SJSA1 (cell line): ENCODE results near the gene PNPO. TPM values are rescaled to one million over a fixed set of nuclear protein-coding genes. Genes with fewer than 3 reads are reported as not detected.

Experiments used
- DNase-seq, 2 experiments: peaks; one replicate each; pipeline ENCODE4 v3.0.0-alpha.2; 2015 to 2020; ENCODE audit warnings: low spot score in 2 of 2, low read depth in 1 of 2
- H3K27ac ChIP-seq: fragments of 250-450 bp; sonication (Bioruptor Pico); 2 replicates; pipeline ENCODE4 v1.5.1; 2020; ENCODE audit warnings: mild to moderate bottlenecking, moderate library complexity
- H3K27me3 ChIP-seq: fragments of 250-450 bp; sonication (Bioruptor Pico); replicated peaks from 2 replicates; pipeline ENCODE4 v1.5.1; 2020; ENCODE audit warnings: mild to moderate bottlenecking, moderate library complexity
- H3K36me3 ChIP-seq: fragments of 250-450 bp; sonication (Bioruptor Pico); 2 replicates; pipeline ENCODE4 v1.5.1; 2020; ENCODE audit warnings: mild to moderate bottlenecking
- H3K4me1 ChIP-seq: fragments of 250-450 bp; sonication (Bioruptor Pico); replicated peaks from 2 replicates; pipeline ENCODE4 v1.6.1; 2021; ENCODE audit warnings: mild to moderate bottlenecking
- H3K4me3 ChIP-seq: fragments of 250-450 bp; sonication (Bioruptor Pico); 2 replicates; pipeline ENCODE4 v1.5.1; 2020; ENCODE audit warnings: mild to moderate bottlenecking
- H3K9me3 ChIP-seq: fragments of 250-450 bp; sonication (Bioruptor Pico); replicated peaks from 2 replicates; pipeline ENCODE4 v1.5.1; 2020; ENCODE audit warnings: mild to moderate bottlenecking
- total RNA-seq: library from RNA; depleted of rRNA; stranded (reverse); fragments of >200 nt; shearing (Covaris generic); gene quantifications from 2 replicates; pipeline ENCODE4 v1.2.3, GENCODE V29; 2014; rRNA removed

The PNPO gene
- total RNA-seq, 1 experiment from 2014 or later, result 34.3 TPM

- no peak overlapping the region for H3K27ac ChIP-seq
- no peak for DNase-seq
- H3K27me3 ChIP-seq, result 0 out of 2 replicates have a peak, but pooled peaks cover 3% of the 10 kb centered on the region
- no peak overlapping the region for H3K4me3 ChIP-seq
- H3K4me1 ChIP-seq, result peaks cover 7% of the 10 kb centered on the region
- no peaks in the 10 kb centered on the region for H3K36me3 ChIP-seq
- H3K9me3 ChIP-seq, result no peaks in the 10 kb centered on the region
Observed at GRCh38 chr17:47996201-47996600, 54.8 kb downstream of the PNPO start.

DNA sequence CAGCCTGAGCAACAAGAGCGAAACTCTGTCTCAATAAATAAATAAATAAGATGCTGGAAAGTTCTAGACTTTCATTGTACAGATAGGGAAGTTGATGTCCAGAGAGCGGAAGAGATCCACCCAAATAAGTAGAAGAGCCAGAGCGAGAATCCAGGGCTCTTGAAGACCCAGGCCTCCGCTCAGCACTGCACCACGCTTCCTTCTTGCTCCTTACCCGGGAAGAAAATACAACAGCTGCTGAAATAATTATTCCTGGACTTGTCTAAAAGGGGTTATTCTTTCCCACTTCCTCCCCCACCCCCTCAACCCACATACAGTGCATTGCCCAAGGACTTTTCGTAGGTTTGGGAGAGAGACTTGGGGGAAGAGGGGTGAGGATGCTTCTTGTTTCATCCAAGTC, 56.2 kb downstream of the PNPO start:
- DNase-seq, result no peak
- H3K36me3 ChIP-seq, result no peaks in the 10 kb centered on the region
- H3K4me1 ChIP-seq, result peaks cover 20% of the 10 kb centered on the region
- no peak overlapping the region for H3K4me3 ChIP-seq
- no peak overlapping the region for H3K27ac ChIP-seq
- H3K27me3 ChIP-seq, result 0 out of 2 replicates have a peak, but pooled peaks cover 3% of the 10 kb centered on the region
- no peaks in the 10 kb centered on the region for H3K9me3 ChIP-seq

GRCh38 chr17:47998044-47998443, 56.7 kb downstream of the PNPO start:
- Histone ChIP-seq H3K27ac (no peak overlapping the region), H3K4me1 (peaks cover 24% of the 10 kb centered on the region), H3K27me3 (0 out of 2 replicates have a peak, but pooled peaks cover 3% of the 10 kb centered on the region), H3K4me3 (no peak overlapping the region), H3K36me3 (no peaks in the 10 kb centered on the region), H3K9me3 (no peaks in the 10 kb centered on the region)
- DNase-seq, result no peak

Other genes with a start within 250 kb of the PNPO start
- gene TBKBP1, start 247.4 kb upstream of the PNPO start, total RNA-seq, result 3.5 and 4.5 TPM in 2 replicates
- gene TBX21, start 208.3 kb upstream of the PNPO start, total RNA-seq, result 0.22 TPM in 1 of 2 replicates, not detected in the other
- 6.2 and 6.4 TPM in 2 replicates for gene OSBPL7, start 119.8 kb upstream of the PNPO start, total RNA-seq
- 27.3 and 54.7 TPM in 2 replicates for gene MRPL10, start 110.0 kb upstream of the PNPO start, total RNA-seq
- not detected in 2 replicates for gene LRRC46, start 109.9 kb upstream of the PNPO start, total RNA-seq
- gene SCRN2, start 100.3 kb upstream of the PNPO start, total RNA-seq, result 39.5 and 41.1 TPM in 2 replicates
- not detected in 2 replicates for gene SP6, start 90.4 kb upstream of the PNPO start, total RNA-seq
- gene SP2, start 45.3 kb upstream of the PNPO start, total RNA-seq, result 1.8 and 2.1 TPM in 2 replicates
- gene PRR15L, start 16.3 kb downstream of the PNPO start, total RNA-seq, result not detected in 2 replicates
- gene CDK5RAP3, start 29.5 kb downstream of the PNPO start, total RNA-seq, result 89.5 and 94.9 TPM in 2 replicates
- 21.1 and 45.2 TPM in 2 replicates for gene COPZ2, start 96.2 kb downstream of the PNPO start, total RNA-seq
- 61.8 and 200 TPM in 2 replicates for gene NFE2L1, start 106.8 kb downstream of the PNPO start, total RNA-seq
- 111 and 149 TPM in 2 replicates for gene CBX1, start 159.9 kb downstream of the PNPO start, total RNA-seq
- 13.3 and 16.4 TPM in 2 replicates for gene SNX11, start 166.2 kb downstream of the PNPO start, total RNA-seq